Measurements from ENCODE around the gene CALCOCO2.

The CALCOCO2 gene

GRCh38 chr17:48799069-48799723 is 31.6 kb upstream of the CALCOCO2 start:
- no peak overlapping the region for H3K27ac ChIP-seq (ENCODE audit: low read length)
- H3K27me3 ChIP-seq (ENCODE audit: low read depth, low read length) = no peaks in the 10 kb centered on the region
- no peak overlapping the region for H3K9ac ChIP-seq (ENCODE audit: low read length)
- peaks cover 22% of the 10 kb centered on the region for H3K4me1 ChIP-seq (ENCODE audit: low read length)
- H3K4me2 ChIP-seq (ENCODE audit: low read length) = no peak overlapping the region
- no peaks in the 10 kb centered on the region for H4K20me1 ChIP-seq (ENCODE audit: insufficient read depth, low read length)
- no peaks in the 10 kb centered on the region for H3K9me3 ChIP-seq (ENCODE audit: insufficient read depth, low read length)
- no peak for TF ChIP-seq EZH2phosphoT487 (IDR thresholded peaks at IDR 0.05; ENCODE audit: low read depth)
- no peak for TF ChIP-seq CTCF (IDR thresholded peaks at IDR 0.05; ENCODE audit: low read depth, low read length)
- H3K79me2 ChIP-seq (ENCODE audit: low read length) = no peaks in the 10 kb centered on the region
- no peak overlapping the region for H3K4me3 ChIP-seq (ENCODE audit: low read length)
- no peak overlapping the region for H2AFZ ChIP-seq (ENCODE audit: low read depth, low read length)
- H3K36me3 ChIP-seq (replicated peaks; ENCODE audit: low read depth, low read length) = no peaks in the 10 kb centered on the region

DNA sequence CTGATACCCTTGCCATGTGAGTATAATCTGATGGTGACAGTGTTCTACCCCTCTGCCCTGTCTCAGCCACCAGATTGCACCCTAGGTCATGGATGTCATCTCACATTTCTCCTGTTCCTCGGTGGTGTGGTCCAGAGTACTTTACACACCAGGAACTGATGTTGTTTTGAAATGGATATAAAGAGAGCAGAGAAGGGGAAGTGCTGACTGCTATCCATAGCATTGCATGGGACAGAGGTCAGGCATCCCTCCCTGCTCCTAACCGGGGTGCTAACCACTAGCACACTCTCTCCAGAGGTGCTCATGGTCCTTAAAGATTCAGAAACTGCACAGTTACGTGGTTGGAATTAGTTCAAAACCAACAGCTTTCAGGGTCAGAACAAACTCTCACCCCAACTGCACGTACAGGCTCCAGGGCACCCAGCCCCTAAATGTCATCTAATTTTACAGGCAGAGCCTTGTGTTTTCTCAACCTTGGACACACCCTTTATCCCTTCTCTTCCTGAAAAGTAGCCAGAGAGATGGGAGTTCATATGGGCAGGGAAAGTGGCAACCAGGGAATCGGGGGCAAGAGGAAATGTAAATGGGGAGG is 30.1 kb upstream of the CALCOCO2 start:
- peak overlapping the region; percentile 51; the same call in 1 of the 2 replicates for H2AFZ ChIP-seq (ENCODE audit: low read depth, low read length)
- no peaks in the 10 kb centered on the region for H3K9me3 ChIP-seq (ENCODE audit: insufficient read depth, low read length)
- peaks cover 25% of the 10 kb centered on the region for H3K4me1 ChIP-seq (ENCODE audit: low read length)
- TF ChIP-seq CTCF (IDR thresholded peaks at IDR 0.05; ENCODE audit: low read depth, low read length) = no peak
- TF ChIP-seq EZH2phosphoT487 (IDR thresholded peaks at IDR 0.05; ENCODE audit: low read depth) = no peak
- H3K27me3 ChIP-seq (ENCODE audit: low read depth, low read length) = no peaks in the 10 kb centered on the region
- no peaks in the 10 kb centered on the region for H3K79me2 ChIP-seq (ENCODE audit: low read length)
- no peaks in the 10 kb centered on the region for H3K36me3 ChIP-seq (replicated peaks; ENCODE audit: low read depth, low read length)
- peak overlapping the region; percentile 11 for H3K4me2 ChIP-seq (ENCODE audit: low read length)
- no peak overlapping the region for H3K9ac ChIP-seq (ENCODE audit: low read length)
- no peak overlapping the region for H3K27ac ChIP-seq (ENCODE audit: low read length)
- no peaks in the 10 kb centered on the region for H4K20me1 ChIP-seq (ENCODE audit: insufficient read depth, low read length)
- no peak overlapping the region for H3K4me3 ChIP-seq (ENCODE audit: low read length)

DNA sequence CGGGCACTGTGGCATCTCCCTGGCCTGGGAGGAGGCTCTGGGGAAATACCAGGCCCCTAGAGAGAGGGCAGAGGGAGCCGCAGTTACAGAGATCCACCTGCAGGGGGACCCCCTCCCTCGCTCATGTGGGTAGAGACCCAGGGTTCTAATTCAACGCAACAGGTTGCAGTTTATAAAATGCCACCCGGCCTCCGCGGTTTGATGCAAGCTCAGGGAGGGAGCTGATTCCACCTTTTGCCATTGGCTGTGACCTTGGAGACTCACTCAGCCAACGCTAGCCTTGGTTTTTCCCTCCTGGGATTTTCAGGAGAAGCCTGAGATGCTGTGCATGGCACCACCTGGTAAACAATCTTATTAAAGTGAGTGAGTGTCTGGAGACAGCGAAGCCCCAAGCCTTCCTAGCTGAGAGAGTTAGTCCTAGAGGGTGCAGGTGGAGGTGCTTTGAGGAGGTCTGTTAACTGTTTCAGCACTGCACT is 25.9 kb upstream of the CALCOCO2 start:
- H3K9me3 ChIP-seq (ENCODE audit: insufficient read depth, low read length) = no peaks in the 10 kb centered on the region
- no peaks in the 10 kb centered on the region for H4K20me1 ChIP-seq (ENCODE audit: insufficient read depth, low read length)
- no peaks in the 10 kb centered on the region for H3K36me3 ChIP-seq (replicated peaks; ENCODE audit: low read depth, low read length)
- H3K27me3 ChIP-seq (ENCODE audit: low read depth, low read length) = no peaks in the 10 kb centered on the region
- H3K4me3 ChIP-seq (ENCODE audit: low read length) = peak overlapping the region; percentile 32; the same call in 1 of the 2 replicates
- peak; percentile 92 for TF ChIP-seq CTCF (IDR thresholded peaks at IDR 0.05; ENCODE audit: low read depth, low read length)
- no peak for TF ChIP-seq EZH2phosphoT487 (IDR thresholded peaks at IDR 0.05; ENCODE audit: low read depth)
- peaks cover 13% of the 10 kb centered on the region for H3K4me1 ChIP-seq (ENCODE audit: low read length)
- no peak overlapping the region for H3K27ac ChIP-seq (ENCODE audit: low read length)
- H3K79me2 ChIP-seq (ENCODE audit: low read length) = no peaks in the 10 kb centered on the region
- H3K4me2 ChIP-seq (ENCODE audit: low read length) = peak overlapping the region; percentile 62
- H3K9ac ChIP-seq (ENCODE audit: low read length) = no peak overlapping the region
- H2AFZ ChIP-seq (ENCODE audit: low read depth, low read length) = no peak overlapping the region

DNA sequence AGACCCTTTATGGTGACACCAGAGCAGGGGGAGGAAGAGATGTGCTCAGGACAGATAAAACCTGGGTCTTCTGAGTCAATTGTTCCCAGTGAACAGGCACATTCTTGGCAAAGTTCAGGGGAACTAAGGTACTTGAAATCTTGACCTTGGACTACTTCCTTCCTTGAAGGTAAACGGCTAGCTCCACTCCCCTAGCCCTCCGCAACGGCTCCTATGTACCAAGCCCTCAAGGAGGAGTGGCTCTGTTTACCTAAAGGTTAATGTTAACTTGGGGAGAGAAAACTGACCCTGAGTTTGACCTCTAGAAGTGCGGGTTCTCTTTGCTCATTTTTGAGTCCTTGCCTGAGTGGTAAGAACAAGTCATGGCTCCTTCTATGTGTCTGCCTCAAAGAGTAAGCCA is 21.7 kb upstream of the CALCOCO2 start:
- no peak overlapping the region for H3K4me3 ChIP-seq (ENCODE audit: low read length)
- peaks cover 16% of the 10 kb centered on the region for H3K27me3 ChIP-seq (ENCODE audit: low read depth, low read length)
- no peak overlapping the region for H3K4me2 ChIP-seq (ENCODE audit: low read length)
- no peak overlapping the region for H3K9ac ChIP-seq (ENCODE audit: low read length)
- H2AFZ ChIP-seq (ENCODE audit: low read depth, low read length) = no peak overlapping the region
- H3K79me2 ChIP-seq (ENCODE audit: low read length) = no peaks in the 10 kb centered on the region
- no peak overlapping the region for H3K27ac ChIP-seq (ENCODE audit: low read length)
- TF ChIP-seq CTCF (IDR thresholded peaks at IDR 0.05; ENCODE audit: low read depth, low read length) (no peak), EZH2phosphoT487 (IDR thresholded peaks at IDR 0.05; ENCODE audit: low read depth) (no peak)
- H4K20me1 ChIP-seq (ENCODE audit: insufficient read depth, low read length) = no peaks in the 10 kb centered on the region
- no peaks in the 10 kb centered on the region for H3K9me3 ChIP-seq (ENCODE audit: insufficient read depth, low read length)
- peaks cover 3% of the 10 kb centered on the region; the same call in 1 of the 2 replicates for H3K4me1 ChIP-seq (ENCODE audit: low read length)
- no peaks in the 10 kb centered on the region for H3K36me3 ChIP-seq (replicated peaks; ENCODE audit: low read depth, low read length)
